GM23338 (cell line): ENCODE results near the gene OCA2. TPM values are rescaled to one million over a fixed set of nuclear protein-coding genes. Genes with fewer than 3 reads are reported as not detected.

Experiments used
- ATAC-seq: fragments of 200-7000 bp; cut with Tn5 transposase; 3 replicates; pipeline ENCODE4 v1.9.1; 2020
- DNase-seq: peaks from one replicate; pipeline ENCODE4 v3.0.0-alpha.2; 2015; ENCODE audit warnings: low spot score
- H2AFZ ChIP-seq: fragments of 200-600 bp; sonication (generic); 2 replicates; pipeline ENCODE4 v1.8.0; 2016; ENCODE audit warnings: antibody characterized with exemption, mild to moderate bottlenecking, moderate library complexity
- H3F3A ChIP-seq: fragments of 200-600 bp; sonication (generic); replicated peaks from 2 replicates; pipeline ENCODE4 v1.8.0; 2017; ENCODE audit warnings: antibody characterized with exemption, mixed run types, low read depth
- H3K27ac ChIP-seq: fragments of 200-600 bp; sonication (generic); 2 replicates; pipeline ENCODE4 v1.6.1; 2016; ENCODE audit warnings: low read depth
- H3K27me3 ChIP-seq: fragments of 200-600 bp; sonication (generic); 2 replicates; pipeline ENCODE4 v1.8.0; 2016; ENCODE audit warnings: mild to moderate bottlenecking, mixed run types, moderate library complexity; ENCODE audit not compliant: insufficient read depth
- H3K36me3 ChIP-seq: fragments of 200-600 bp; sonication (generic); 2 replicates; pipeline ENCODE4 v1.8.0; 2016; ENCODE audit warnings: mild to moderate bottlenecking; ENCODE audit not compliant: insufficient read depth
- H3K4me1 ChIP-seq: fragments of 200-600 bp; sonication (generic); 2 replicates; pipeline ENCODE4 v1.8.0; 2016; ENCODE audit warnings: mild to moderate bottlenecking, moderate library complexity; ENCODE audit not compliant: insufficient read depth
- H3K4me2 ChIP-seq: fragments of 200-600 bp; sonication (generic); 2 replicates; pipeline ENCODE4 v1.7.1; 2017; ENCODE audit warnings: mixed run types
- H3K4me3 ChIP-seq: fragments of 200-600 bp; sonication (generic); 2 replicates; pipeline ENCODE4 v1.6.1; 2016; ENCODE audit warnings: mixed run types
- H3K79me2 ChIP-seq: fragments of 200-600 bp; sonication (generic); replicated peaks from 2 replicates; pipeline ENCODE4 v1.8.0; 2017; ENCODE audit warnings: mild to moderate bottlenecking; ENCODE audit not compliant: insufficient read depth
- H3K9me2 ChIP-seq: fragments of 200-600 bp; sonication (generic); 2 replicates; pipeline ENCODE4 v1.8.0; 2017; ENCODE audit not compliant: insufficient read depth
- H4K20me1 ChIP-seq: fragments of 200-600 bp; sonication (generic); replicated peaks from 2 replicates; pipeline ENCODE4 v1.8.0; 2017; ENCODE audit warnings: mild to moderate bottlenecking; ENCODE audit not compliant: insufficient read depth
- H3K27ac Mint-ChIP-seq: 2 replicates; pipeline ENCODE4 v1.8.0; 2020; ENCODE audit warnings: inconsistent platforms, mild to moderate bottlenecking, moderate library complexity, mixed read lengths
- H3K27me3 Mint-ChIP-seq: 3 replicates; pipeline ENCODE4 v1.8.0; 2022; ENCODE audit warnings: low read depth, mild to moderate bottlenecking, moderate library complexity, mixed read lengths, inconsistent platforms; ENCODE audit not compliant: insufficient read depth, poor library complexity
- H3K36me3 Mint-ChIP-seq: 3 replicates; pipeline ENCODE4 v1.8.0; 2021; ENCODE audit warnings: low read depth, mild to moderate bottlenecking, inconsistent platforms, moderate library complexity, mixed read lengths
- H3K4me1 Mint-ChIP-seq: 3 replicates; pipeline ENCODE4 v1.8.0; 2020; ENCODE audit warnings: mild to moderate bottlenecking, inconsistent platforms, mixed read lengths
- H3K4me3 Mint-ChIP-seq: 3 replicates; pipeline ENCODE4 v1.8.0; 2021; ENCODE audit warnings: moderate library complexity, mild to moderate bottlenecking, inconsistent platforms, mixed read lengths
- H3K9me3 Mint-ChIP-seq: 3 replicates; pipeline ENCODE4 v1.8.0; 2020; ENCODE audit warnings: moderate library complexity, mild to moderate bottlenecking, inconsistent platforms, mixed read lengths
- CREB1 ChIP-seq: fragments of 250-450 bp; sonication (Bioruptor Pico); IDR thresholded peaks from 2 replicates; pipeline ENCODE4 v1.5.0; 2020; ENCODE audit warnings: low read depth, mild to moderate bottlenecking, moderate library complexity
- EZH2 ChIP-seq: fragments of 200-600 bp; sonication (generic); IDR thresholded peaks from one replicate; pipeline ENCODE4 v1.8.0; 2017; ENCODE audit warnings: antibody characterized with exemption, mild to moderate bottlenecking, low read depth; ENCODE audit not compliant: unreplicated experiment
- EZH2phosphoT487 ChIP-seq: fragments of 200-600 bp; sonication (generic); IDR thresholded peaks from one replicate; pipeline ENCODE4 v1.8.1; 2018; ENCODE audit warnings: antibody characterized with exemption; ENCODE audit not compliant: unreplicated experiment
- JUNB ChIP-seq: IDR thresholded peaks from one replicate; pipeline ENCODE4 v1.6.1; 2016; ENCODE audit warnings: antibody characterized with exemption; ENCODE audit not compliant: unreplicated experiment
- NANOG ChIP-seq: IDR thresholded peaks from 2 replicates; pipeline ENCODE4 v1.6.1; 2016; ENCODE audit warnings: antibody characterized with exemption, borderline replicate concordance
- POLR2AphosphoS5 ChIP-seq: IDR thresholded peaks from 2 replicates; pipeline ENCODE4 v1.6.1; 2016; ENCODE audit warnings: antibody characterized with exemption, low read depth
- STAT1 ChIP-seq: IDR thresholded peaks from one replicate; pipeline ENCODE4 v1.6.1; 2016; ENCODE audit warnings: antibody characterized with exemption; ENCODE audit not compliant: unreplicated experiment
- ZNF114 ChIP-seq: fragments of 250-450 bp; sonication (Bioruptor Pico); IDR thresholded peaks from 2 replicates; pipeline ENCODE4 v1.5.0; 2020; ENCODE audit warnings: mild to moderate bottlenecking, moderate library complexity
- ZNF331 ChIP-seq: fragments of 250-450 bp; sonication (Bioruptor Pico); IDR thresholded peaks from 2 replicates; pipeline ENCODE4 v1.5.0; 2020; ENCODE audit warnings: low read depth, mild to moderate bottlenecking, moderate library complexity
- polyA plus RNA-seq: library from polyadenylated mRNA; unstranded; fragments of >200 nt; fragmentation: Nextera tagmentation; extraction: Ambion mirVana; gene quantifications from 2 replicates; pipeline ENCODE4 v1.2.1, GENCODE V29; 2016
- total RNA-seq: library from RNA; depleted of rRNA; stranded (reverse); fragments of >200 nt; shearing (Covaris generic); gene quantifications from 2 replicates; pipeline ENCODE4 v1.2.3, GENCODE V29; 2014
- TF ChIP-seq, protein P1 (sequence below): fragments of 250-450 bp; sonication (Bioruptor Pico); IDR thresholded peaks from 2 replicates; pipeline ENCODE4 v1.5.0; 2020; ENCODE audit warnings: mild to moderate bottlenecking, moderate library complexity
- TF ChIP-seq, protein P2 (sequence below): IDR thresholded peaks from one replicate; pipeline ENCODE4 v1.6.1; 2018; ENCODE audit warnings: antibody characterized with exemption; ENCODE audit not compliant: unreplicated experiment
- TF ChIP-seq, protein P3 (sequence below), 2 experiments: fragments of 200-600 bp in 1 of 2; sonication (generic) in 1 of 2; conservative IDR thresholded peaks; 2 replicates each; pipeline versions ENCODE4 v1.5.1 to v1.6.1; 2016 to 2017; ENCODE audit warnings: antibody characterized with exemption in 2 of 2, low read depth in 2 of 2, mild to moderate bottlenecking in 2 of 2, moderate library complexity in 1 of 2
- TF ChIP-seq, protein P4 (sequence below): IDR thresholded peaks from 2 replicates; pipeline ENCODE4 v1.6.1; 2016; ENCODE audit warnings: antibody characterized with exemption

Gene OCA2
- total and polyA plus RNA-seq, 2 experiments from 2014 or later = 0.40 to 0.69 TPM

DNA sequence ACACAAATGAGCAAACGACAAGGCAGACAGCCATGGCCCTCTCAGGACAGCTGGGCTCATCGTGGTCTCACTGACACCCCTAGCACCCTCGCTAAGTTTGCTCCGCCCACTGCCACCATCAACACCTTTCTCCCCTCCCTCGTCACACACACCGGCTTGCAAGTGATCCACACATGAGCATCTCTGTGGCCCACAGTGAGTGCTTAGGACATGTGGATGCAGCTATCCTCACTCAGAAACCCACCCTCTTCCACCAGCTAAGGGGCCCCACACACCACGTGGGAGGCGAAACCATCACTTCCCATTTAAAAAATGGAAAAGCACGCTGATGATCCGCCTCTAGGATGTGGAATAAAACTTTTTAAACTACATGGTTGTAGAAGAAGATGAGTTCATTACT, 105.6 kb downstream of the OCA2 start:
- peaks cover 5% of the 10 kb centered on the region for H3K27me3 Mint-ChIP-seq
- Histone ChIP-seq H3K4me2 (no peak overlapping the region), H3K27ac (no peak overlapping the region), H3K36me3 (no peaks in the 10 kb centered on the region), H3K9me2 (no peaks in the 10 kb centered on the region), H3K27me3 (no peaks in the 10 kb centered on the region), H3F3A (no peaks in the 10 kb centered on the region), H3K4me1 (no peaks in the 10 kb centered on the region), H3K79me2 (no peaks in the 10 kb centered on the region), H2AFZ (no peak overlapping the region), H4K20me1 (no peaks in the 10 kb centered on the region), H3K4me3 (no peak overlapping the region)
- no peak for TF ChIP-seq JUNB
- no peak for TF ChIP-seq STAT1
- TF ChIP-seq, protein P1, sequence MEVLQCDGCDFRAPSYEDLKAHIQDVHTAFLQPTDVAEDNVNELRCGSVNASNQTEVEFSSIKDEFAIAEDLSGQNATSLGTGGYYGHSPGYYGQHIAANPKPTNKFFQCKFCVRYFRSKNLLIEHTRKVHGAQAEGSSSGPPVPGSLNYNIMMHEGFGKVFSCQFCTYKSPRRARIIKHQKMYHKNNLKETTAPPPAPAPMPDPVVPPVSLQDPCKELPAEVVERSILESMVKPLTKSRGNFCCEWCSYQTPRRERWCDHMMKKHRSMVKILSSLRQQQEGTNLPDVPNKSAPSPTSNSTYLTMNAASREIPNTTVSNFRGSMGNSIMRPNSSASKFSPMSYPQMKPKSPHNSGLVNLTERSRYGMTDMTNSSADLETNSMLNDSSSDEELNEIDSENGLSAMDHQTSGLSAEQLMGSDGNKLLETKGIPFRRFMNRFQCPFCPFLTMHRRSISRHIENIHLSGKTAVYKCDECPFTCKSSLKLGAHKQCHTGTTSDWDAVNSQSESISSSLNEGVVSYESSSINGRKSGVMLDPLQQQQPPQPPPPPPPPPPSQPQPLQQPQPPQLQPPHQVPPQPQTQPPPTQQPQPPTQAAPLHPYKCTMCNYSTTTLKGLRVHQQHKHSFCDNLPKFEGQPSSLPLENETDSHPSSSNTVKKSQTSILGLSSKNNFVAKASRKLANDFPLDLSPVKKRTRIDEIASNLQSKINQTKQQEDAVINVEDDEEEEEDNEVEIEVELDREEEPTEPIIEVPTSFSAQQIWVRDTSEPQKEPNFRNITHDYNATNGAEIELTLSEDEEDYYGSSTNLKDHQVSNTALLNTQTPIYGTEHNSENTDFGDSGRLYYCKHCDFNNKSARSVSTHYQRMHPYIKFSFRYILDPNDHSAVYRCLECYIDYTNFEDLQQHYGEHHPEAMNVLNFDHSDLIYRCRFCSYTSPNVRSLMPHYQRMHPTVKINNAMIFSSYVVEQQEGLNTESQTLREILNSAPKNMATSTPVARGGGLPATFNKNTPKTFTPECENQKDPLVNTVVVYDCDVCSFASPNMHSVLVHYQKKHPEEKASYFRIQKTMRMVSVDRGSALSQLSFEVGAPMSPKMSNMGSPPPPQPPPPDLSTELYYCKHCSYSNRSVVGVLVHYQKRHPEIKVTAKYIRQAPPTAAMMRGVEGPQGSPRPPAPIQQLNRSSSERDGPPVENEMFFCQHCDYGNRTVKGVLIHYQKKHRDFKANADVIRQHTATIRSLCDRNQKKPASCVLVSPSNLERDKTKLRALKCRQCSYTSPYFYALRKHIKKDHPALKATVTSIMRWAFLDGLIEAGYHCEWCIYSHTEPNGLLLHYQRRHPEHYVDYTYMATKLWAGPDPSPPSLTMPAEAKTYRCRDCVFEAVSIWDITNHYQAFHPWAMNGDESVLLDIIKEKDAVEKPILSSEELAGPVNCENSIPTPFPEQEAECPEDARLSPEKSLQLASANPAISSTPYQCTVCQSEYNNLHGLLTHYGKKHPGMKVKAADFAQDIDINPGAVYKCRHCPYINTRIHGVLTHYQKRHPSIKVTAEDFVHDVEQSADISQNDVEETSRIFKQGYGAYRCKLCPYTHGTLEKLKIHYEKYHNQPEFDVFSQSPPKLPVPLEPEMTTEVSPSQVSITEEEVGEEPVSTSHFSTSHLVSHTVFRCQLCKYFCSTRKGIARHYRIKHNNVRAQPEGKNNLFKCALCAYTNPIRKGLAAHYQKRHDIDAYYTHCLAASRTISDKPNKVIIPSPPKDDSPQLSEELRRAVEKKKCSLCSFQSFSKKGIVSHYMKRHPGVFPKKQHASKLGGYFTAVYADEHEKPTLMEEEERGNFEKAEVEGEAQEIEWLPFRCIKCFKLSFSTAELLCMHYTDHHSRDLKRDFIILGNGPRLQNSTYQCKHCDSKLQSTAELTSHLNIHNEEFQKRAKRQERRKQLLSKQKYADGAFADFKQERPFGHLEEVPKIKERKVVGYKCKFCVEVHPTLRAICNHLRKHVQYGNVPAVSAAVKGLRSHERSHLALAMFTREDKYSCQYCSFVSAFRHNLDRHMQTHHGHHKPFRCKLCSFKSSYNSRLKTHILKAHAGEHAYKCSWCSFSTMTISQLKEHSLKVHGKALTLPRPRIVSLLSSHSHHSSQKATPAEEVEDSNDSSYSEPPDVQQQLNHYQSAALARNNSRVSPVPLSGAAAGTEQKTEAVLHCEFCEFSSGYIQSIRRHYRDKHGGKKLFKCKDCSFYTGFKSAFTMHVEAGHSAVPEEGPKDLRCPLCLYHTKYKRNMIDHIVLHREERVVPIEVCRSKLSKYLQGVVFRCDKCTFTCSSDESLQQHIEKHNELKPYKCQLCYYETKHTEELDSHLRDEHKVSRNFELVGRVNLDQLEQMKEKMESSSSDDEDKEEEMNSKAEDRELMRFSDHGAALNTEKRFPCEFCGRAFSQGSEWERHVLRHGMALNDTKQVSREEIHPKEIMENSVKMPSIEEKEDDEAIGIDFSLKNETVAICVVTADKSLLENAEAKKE = no peak
- no peak for TF ChIP-seq EZH2phosphoT487
- TF ChIP-seq, protein P2, sequence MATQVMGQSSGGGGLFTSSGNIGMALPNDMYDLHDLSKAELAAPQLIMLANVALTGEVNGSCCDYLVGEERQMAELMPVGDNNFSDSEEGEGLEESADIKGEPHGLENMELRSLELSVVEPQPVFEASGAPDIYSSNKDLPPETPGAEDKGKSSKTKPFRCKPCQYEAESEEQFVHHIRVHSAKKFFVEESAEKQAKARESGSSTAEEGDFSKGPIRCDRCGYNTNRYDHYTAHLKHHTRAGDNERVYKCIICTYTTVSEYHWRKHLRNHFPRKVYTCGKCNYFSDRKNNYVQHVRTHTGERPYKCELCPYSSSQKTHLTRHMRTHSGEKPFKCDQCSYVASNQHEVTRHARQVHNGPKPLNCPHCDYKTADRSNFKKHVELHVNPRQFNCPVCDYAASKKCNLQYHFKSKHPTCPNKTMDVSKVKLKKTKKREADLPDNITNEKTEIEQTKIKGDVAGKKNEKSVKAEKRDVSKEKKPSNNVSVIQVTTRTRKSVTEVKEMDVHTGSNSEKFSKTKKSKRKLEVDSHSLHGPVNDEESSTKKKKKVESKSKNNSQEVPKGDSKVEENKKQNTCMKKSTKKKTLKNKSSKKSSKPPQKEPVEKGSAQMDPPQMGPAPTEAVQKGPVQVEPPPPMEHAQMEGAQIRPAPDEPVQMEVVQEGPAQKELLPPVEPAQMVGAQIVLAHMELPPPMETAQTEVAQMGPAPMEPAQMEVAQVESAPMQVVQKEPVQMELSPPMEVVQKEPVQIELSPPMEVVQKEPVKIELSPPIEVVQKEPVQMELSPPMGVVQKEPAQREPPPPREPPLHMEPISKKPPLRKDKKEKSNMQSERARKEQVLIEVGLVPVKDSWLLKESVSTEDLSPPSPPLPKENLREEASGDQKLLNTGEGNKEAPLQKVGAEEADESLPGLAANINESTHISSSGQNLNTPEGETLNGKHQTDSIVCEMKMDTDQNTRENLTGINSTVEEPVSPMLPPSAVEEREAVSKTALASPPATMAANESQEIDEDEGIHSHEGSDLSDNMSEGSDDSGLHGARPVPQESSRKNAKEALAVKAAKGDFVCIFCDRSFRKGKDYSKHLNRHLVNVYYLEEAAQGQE = no peak
- TF ChIP-seq, protein P3, sequence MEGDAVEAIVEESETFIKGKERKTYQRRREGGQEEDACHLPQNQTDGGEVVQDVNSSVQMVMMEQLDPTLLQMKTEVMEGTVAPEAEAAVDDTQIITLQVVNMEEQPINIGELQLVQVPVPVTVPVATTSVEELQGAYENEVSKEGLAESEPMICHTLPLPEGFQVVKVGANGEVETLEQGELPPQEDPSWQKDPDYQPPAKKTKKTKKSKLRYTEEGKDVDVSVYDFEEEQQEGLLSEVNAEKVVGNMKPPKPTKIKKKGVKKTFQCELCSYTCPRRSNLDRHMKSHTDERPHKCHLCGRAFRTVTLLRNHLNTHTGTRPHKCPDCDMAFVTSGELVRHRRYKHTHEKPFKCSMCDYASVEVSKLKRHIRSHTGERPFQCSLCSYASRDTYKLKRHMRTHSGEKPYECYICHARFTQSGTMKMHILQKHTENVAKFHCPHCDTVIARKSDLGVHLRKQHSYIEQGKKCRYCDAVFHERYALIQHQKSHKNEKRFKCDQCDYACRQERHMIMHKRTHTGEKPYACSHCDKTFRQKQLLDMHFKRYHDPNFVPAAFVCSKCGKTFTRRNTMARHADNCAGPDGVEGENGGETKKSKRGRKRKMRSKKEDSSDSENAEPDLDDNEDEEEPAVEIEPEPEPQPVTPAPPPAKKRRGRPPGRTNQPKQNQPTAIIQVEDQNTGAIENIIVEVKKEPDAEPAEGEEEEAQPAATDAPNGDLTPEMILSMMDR (conservative IDR thresholded peaks at IDR 0.05; ENCODE audit: low read depth in 2 of 2) = no peak
- no peak for TF ChIP-seq CREB1 (CRISPR knock-in tag)
- TF ChIP-seq, protein P4, sequence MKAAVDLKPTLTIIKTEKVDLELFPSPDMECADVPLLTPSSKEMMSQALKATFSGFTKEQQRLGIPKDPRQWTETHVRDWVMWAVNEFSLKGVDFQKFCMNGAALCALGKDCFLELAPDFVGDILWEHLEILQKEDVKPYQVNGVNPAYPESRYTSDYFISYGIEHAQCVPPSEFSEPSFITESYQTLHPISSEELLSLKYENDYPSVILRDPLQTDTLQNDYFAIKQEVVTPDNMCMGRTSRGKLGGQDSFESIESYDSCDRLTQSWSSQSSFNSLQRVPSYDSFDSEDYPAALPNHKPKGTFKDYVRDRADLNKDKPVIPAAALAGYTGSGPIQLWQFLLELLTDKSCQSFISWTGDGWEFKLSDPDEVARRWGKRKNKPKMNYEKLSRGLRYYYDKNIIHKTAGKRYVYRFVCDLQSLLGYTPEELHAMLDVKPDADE = no peak
- TF ChIP-seq ZNF331 (CRISPR knock-in tag) = no peak
- TF ChIP-seq ZNF114 (CRISPR knock-in tag) = no peak
- TF ChIP-seq EZH2 = no peak
- TF ChIP-seq NANOG = no peak
- TF ChIP-seq POLR2AphosphoS5 = no peak
- no peaks in the 10 kb centered on the region for H3K36me3 Mint-ChIP-seq
- no peaks in the 10 kb centered on the region; the same call in none of the 3 replicates for H3K9me3 Mint-ChIP-seq
- H3K4me1 Mint-ChIP-seq = no peaks in the 10 kb centered on the region
- H3K4me3 Mint-ChIP-seq = no peak overlapping the region
- DNase-seq (no peak), ATAC-seq (no peak)
- H3K27ac Mint-ChIP-seq = no peak overlapping the region
